ENCODE measurements around the gene MARVELD1.

Gene MARVELD1

DNA sequence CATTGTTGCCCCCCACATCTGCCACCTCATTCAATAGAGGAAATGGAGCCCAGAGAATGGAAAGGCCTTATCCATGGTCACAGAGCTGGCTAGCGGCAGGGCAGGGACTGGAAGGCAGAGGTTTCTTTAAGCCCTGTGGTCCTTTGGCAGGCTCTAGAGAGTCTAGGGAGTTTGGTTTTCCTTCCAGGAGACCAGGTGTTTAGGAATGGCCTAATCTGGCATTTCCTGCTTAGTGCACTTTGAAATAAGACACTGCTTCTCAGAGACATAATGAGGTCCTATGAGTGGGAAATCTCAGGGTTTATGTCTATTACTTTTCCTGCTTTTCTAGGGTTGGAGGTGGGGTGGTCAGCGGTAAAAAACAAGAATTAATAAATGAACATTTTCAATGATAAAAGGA is 6.1 kb downstream of the MARVELD1 start:
- in situ Hi-C loops (cut with HindIII; ENCODE audit: low sequenced_read_pairs): no loop called here

DNA sequence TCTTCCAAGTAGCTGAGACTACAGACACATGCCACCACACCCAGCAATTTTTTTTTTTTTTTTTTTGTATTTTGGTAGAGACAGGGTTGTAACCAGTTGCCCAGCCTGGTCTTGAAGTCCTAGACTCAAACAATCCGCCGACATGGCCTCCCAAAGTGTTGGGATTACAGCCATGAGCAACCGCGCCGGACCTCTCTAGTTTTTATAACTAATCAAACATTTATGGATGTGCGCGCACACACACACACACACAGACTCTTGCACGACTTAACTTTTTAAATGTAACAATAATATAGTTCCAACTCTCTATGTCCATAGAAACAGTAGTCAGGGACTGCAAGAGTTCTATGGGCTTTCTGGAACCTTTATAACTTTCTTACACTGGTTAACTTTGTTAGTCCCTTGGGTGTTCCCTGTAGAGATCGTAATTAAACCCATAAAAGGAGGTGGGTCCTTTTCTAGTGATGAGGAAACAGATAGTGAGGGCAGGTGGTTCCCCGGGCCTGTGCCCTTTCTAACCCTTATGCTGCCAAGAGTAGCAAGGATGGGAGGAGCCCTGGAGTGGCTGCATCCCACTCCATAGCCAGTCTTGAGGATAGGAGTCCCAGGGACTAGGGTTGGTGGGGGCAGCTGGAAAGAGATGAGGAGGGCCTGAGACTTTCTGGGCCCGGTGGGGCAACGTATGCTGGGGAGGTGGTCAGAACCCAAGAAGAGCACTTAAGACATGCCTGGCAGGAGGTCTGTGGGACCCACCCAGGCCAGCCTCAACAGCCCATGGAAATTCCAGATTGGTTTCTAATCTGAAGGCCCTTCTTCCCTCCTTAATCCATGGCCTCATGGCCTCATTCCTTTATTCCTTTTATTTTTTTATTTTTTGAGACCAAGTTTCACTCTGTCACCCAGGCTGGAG is 8.6 kb downstream of the MARVELD1 start:
- in situ Hi-C loops (cut with HindIII; ENCODE audit: low sequenced_read_pairs): no loop called here

DNA sequence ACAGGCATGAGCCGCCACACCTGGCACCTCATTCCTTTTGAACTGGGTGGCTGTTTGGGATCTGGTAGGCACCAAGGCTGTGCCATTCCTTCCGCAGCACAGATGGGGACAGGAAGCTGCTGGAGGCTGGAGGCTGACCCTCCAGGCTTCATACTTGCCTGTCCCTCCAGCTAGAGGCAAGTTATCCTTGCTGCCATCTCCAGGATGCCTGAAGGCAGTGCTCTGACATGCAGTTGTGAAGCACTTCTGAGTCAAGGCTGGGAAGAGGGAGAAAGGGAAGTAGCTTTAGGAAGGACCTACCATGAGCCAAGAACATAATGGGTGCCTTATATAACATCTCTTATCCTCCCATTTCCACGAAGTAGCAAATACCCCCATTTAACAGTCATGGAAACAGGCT is 9.5 kb downstream of the MARVELD1 start:
- in situ Hi-C loops (cut with HindIII; ENCODE audit: low sequenced_read_pairs): no loop called here

DNA sequence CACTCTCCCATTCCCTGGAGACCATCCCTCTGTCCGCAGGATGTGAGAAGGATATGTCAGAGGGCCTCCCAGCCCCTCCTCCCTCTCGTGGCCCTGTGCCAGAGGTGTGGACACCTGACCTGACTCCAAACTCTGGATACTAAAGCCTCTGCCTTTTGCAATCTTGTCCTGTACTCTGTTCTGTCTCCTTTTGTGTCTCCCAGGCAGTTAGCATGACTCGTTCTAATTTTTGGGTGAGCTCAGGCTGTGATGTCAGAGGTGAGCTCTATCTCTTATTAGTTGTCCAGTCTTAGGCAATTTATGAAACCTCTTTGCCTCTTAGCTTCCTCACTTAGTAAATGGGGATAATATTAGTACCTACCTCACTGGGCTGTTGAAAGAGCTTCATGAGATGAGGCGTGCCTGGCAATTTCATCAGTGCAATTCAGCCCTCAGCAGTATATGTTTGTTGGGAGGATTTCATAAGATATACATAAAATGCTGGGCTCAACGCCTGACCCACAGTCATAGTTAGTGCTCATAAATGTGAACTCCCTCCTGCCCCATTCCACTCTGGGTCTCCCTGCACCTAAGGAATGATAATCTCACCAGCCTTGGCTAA is 10.9 kb downstream of the MARVELD1 start:
- in situ Hi-C loops (cut with HindIII; ENCODE audit: low sequenced_read_pairs): no loop called here

DNA sequence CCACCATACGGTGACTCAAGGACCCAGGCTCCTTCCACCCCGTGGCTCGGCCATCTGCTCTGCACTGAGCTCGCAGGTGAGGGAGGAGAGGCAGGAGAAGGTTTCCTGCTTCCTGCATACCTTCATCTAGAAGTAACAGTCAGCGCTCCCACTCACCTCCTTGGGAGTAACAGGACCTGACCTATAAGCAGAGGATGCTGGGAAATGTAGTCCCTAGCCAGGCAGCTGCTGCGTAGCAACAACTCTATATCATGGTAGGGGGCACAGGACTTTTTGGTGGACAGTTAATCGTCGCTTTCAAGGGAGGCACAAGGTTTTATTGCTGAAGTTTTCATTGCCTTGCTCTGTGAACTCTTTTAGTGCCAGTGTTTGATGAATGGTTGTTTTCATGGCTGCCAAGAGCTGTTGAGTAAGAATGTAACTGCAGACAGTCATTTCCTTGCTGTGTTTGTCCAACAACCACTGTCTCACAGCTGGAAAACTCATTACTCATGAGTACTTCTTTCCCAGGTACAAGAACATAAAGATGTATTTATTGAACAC is 13.2 kb downstream of the MARVELD1 start:
- in situ Hi-C loops (cut with HindIII; ENCODE audit: low sequenced_read_pairs): loop anchor here (5.0 kb wide), 1 partner anchor 39 kb away; the partner anchor contains the start of gene AVPI1

DNA sequence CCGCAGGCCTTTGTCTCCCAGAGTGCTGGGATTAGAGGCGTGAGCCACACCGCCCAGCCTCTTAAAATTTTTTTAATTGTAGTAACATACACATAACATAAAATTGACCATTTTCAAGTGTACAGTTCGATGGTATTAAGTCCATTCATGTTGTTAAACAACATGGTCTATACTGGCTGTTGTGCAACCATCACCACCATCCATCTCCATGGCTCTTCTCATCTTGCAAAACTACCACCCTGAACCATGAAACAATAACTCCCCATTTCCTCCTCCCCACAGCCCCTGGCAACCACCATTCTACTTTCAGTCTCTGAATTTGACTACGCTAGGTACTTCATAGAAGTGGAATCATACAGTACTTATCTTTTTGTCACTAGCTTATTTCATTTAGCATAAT is 15.5 kb downstream of the MARVELD1 start:
- in situ Hi-C loops (cut with HindIII; ENCODE audit: low sequenced_read_pairs): loop anchor here (5.0 kb wide), 1 partner anchor 42 kb away; the partner anchor contains the start of gene AVPI1

DNA sequence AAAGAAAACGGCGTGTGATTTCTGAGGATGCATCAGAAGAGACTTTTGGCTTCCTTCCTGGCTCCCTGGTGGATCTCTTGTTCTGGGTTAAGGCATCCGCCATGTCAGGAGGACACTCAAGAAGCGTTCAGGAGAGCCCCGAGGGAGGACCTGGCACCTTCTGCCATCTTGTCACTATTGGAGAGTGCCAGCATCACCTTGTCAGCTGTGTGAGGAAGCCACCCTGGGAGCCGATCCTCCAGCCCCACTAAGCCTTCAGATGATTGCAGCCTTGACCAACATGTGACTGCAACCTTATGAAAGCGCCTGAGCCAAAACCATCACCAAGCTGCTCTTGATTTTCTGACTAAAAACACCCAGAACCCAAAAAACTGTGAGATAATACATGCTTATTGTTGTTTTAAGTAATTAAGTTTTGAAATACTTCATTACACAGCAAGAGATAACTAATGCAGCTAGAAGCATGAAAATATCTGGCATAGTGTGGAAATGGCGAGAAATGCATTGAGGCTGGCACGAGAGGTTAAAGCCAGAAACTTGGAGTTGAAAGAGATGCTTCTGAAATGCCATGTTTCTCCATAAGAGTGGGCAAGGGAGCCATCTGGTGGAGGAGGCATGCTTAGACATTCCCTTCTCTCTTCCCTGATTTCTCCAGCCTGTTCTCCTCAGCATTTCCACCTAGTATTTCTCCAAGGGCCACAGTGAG is 18.0 kb downstream of the MARVELD1 start:
- in situ Hi-C loops (cut with HindIII; ENCODE audit: low sequenced_read_pairs): no loop called here

DNA sequence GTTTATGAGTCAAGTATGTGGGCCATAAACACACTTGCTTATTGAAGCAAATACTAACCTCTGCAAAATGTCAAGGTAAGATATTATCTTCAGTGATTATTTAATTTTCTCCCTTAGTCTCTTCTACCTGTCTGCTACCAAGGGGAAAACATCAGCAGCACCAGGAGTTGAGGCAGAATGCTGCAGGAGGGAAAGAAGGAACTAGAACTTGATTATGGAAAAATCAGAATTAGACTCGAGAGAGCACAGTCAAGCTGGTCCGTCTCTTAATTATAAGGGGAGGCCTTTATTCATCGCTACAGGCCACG is 18.5 kb downstream of the MARVELD1 start:
- in situ Hi-C loops (cut with HindIII; ENCODE audit: low sequenced_read_pairs): no loop called here

DNA sequence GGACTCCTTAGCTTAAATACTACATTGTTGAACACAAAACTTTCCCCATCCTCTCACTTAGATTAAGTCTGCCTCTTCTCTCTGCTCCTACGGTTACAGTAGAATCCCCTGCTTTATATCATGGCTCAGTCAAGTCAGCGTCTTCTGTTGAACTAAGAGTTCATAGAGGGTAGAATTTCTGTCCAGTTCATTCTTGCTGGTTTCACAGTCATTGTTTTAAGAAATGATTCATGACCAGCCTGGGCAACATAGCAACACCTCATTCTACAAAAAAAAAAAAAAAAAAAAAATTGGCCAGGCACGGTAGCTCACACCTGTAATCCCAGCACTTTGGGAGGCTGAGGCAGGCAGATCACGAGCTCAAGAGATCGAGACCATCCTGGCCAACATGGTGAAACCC is 19.7 kb downstream of the MARVELD1 start:
- in situ Hi-C loops (cut with HindIII; ENCODE audit: low sequenced_read_pairs): no loop called here

DNA sequence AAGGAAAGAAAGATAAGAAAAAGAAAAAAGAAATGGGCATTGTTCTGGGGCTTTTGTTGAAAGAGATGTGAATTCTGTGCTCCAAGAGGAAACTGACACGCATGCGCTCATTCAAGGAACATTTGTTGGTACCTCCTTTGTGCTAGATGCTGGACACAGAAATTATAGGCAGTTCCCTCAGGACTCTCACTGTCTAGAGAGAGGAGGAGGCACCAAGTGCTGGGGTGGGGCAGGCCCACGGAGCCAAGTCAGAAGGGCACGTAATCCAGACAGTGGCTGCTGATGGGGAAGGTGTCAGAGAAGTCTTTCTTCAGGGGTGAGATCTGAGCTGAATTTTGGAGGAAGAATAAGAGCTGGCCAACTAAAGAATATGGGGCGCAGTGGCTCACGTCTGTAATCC is 20.5 kb downstream of the MARVELD1 start:
- in situ Hi-C loops (cut with HindIII; ENCODE audit: low sequenced_read_pairs): no loop called here

DNA sequence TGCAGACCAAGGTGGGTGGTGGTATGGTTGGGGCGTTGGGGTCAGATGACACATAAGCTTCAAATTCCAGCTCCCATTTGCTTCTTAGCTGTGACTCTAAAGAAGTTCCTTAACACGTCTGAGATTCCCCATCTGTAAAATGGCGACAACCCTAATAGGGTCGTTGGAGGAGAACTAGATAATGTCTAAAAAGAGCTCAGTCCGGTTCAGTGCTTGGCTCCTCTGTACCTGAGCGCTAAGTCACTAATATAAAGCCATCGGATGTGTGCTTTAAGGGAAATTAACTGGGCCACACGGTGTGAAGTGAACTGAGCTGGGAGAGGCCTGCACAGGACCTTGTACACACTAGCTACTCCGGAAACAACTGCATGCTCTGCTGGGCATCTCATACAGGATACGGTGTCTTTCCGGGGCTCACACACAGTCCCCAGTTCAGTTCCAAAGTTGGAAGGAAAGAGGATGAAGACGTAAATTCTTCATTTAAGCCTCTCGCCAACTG is 22.9 kb downstream of the MARVELD1 start:
- in situ Hi-C loops (cut with HindIII; ENCODE audit: low sequenced_read_pairs): no loop called here

DNA sequence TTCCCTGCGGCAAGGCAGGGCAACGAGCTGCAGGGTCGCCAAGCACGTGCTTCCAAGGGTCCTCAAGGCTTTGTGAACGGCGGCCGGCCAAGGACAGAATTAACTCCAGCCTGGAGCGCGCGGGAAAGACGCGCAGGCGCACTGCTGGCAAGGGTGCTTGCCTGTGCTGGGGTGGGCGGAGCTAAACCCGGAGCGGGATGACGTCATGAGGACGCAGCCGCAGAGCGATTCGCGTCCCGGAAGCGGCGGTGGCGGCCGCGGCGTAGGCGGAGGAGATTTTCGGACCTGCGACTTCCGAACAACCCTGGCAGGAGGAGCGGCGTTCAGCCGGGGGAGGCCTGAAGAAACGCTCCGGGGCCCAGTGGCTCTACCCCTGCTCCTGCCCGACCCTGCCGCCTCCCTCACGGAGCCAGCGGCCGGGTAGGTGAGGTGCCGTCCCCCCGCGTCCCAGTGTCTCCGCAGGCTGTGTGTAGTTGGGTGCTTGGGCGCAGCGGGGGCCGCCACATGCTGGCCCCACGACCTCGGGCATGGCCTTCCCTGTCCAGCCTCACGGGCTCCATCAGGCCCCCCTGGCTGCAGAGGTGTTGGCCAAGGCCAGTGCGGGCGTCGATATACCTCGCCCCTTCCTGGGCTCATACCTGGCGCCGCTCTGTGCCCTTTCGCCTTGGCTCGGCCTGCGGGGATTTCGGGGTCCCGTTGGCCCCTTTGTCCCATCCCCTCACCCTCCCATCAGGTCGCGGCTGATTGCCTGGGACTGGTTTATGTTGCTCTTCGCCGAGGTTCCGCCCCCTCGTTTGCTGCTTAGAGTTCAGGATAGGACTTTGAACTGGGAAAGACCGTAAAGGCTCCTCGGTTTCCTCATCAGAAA is 23.6 kb downstream of the MARVELD1 start, which contains the start of gene ZFYVE27:
Gene ZFYVE27 (plus strand): TSS at position 227 of the 868 bp plus-strand sequence. CDS start 1,350 bp downstream, outside the sequence.
- in situ Hi-C loops (cut with HindIII; ENCODE audit: low sequenced_read_pairs): no loop called here

DNA sequence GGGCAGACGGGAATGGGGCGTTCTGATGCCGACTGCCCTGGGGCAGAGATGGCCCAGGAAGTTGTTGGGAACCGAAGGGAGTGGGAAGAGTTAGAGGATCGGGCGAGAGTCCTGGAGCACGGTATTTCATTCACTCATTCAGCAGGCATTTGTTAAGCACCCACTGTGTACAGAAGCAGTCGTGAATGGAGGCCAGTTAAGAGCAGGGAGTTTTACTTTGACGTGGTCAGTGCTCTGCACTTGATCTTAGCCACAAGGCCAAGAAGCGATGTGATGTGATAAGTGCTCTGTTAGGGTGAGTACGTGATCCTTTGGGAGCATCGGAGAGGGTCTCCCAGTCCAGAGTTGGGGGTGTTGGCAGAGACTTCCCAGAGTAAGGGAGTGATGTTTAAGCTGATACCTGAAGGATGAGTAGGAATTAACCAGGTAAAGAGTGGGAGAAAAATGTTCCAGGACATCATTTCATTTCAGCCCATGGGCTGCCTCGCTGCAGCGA is 24.3 kb downstream of the MARVELD1 start:
- in situ Hi-C loops (cut with HindIII; ENCODE audit: low sequenced_read_pairs): no loop called here

DNA sequence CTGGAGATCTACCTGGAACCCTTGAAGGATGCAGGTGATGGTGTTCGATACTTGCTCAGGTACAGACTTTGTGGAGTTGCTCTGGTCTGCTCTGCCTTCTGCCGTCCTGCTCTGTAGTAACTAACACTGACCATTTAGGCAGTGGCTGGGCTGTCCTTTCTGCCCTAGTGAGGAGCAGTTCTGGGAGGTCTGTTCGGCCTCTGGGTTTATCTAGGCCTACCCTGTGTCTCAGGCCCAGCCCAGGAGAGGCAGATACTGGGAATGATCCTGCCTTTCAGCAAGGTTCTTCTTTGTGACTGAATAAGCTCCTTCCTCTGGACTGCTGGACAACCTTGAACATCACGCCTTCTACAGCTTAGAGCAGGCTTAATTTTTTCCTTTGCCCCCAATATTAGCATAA is 25.1 kb downstream of the MARVELD1 start:
- in situ Hi-C loops (cut with HindIII; ENCODE audit: low sequenced_read_pairs): no loop called here

DNA sequence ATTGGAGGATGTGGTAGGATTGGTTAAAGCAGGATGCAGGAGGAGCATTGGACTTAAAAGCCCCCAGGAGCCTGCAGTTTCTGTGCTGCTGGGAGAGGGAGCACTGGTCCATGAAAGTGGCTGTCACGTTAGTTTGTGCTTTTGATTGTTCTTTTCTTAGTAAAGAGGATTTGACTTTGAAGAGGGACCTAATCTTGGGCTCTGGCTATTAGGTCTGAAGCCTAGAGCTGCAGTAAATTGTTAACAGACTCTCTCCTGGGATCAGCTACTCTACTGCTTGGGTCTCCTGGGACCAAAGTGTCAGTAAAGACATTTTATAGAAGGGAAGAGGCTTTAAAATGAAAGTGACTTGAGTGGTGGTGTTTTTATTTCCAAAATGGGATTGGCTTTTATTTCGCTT is 27.1 kb downstream of the MARVELD1 start:
- in situ Hi-C loops (cut with HindIII; ENCODE audit: low sequenced_read_pairs): no loop called here

DNA sequence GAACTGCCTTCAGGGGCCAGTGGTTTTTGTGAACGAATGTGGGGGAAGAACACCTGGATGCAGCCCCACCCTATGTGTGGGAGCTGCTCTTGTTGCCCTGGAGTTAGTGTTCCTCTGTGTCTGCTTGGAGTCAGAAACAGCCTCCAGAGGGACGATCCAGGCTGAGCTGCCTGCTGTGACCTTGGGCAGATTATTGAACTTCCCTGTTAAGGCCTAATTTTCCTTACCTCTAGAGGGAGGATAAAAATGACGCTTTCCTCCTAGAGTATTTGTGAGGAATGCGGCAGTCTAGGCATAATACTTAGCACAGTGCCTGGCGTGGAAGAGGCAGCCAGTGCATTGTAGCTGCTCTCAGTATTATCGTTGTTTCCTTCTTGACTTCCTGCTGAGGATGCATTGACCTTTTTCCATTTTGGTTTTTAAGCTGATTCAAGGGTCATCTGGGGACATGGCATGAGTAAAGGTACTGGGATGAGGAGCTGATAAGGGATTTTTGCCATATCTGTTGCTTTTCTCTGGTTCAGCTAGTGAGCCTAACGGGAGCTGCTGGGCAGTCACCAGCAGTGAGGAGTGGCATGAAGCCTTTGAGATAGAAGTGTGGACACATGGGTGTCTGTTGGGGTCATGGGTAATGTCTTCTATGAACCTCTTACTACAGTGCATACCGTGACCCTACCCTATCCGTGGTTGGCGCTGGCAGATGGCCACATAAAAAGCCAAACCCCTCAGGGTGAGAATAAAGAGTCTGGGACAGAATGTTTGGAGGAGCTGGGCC is 29.8 kb downstream of the MARVELD1 start:
- in situ Hi-C loops (cut with HindIII; ENCODE audit: low sequenced_read_pairs): no loop called here

DNA sequence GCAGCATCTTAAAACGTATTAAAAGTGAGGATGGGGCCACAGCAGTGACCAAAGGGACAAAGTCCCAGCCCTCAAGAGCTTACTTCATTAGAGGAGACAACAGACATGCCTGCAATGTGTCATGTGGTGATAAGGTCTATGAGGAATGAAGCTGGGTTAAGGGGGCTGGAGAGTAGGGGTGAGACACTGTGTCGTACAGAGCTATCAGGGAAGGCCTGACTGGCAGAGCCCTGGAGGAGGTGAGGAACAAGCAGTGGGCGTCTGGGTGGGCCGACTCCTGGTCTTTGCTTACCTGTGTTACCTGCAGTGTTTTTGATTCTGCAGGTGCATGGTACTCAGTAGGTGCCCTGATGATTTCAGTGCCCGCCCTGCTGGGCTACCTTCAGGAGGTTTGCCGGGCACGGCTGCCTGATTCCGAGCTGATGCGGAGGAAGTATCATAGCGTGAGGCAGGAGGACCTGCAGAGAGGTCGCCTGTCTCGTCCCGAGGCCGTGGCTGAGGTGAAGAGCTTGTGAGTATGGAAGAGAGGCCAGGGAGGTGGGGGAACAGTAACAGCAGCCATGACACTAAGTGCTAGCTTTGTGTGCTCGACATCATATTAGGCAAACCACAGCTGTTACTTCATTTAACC is 31.0 kb downstream of the MARVELD1 start:
- in situ Hi-C loops (cut with HindIII; ENCODE audit: low sequenced_read_pairs): no loop called here

DNA sequence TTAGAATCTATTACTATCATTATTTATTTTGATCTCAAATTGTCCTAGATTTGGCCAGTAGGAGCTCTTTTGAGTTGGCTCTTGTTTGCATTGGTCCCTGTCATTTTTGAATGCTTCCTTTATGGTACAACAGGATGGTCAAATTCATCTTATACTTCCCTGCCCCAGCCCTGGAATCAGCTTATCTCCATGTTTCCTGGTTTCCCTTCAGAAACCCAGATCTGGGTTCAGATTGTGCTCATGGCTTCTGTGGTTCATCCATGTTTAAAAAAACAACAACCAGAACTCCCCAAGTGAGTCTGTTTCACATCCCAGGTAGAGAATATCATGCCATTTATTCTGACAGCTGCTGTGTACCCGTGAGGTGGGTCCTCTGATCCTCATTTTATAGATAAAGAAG is 34.0 kb downstream of the MARVELD1 start:
- in situ Hi-C loops (cut with HindIII; ENCODE audit: low sequenced_read_pairs): no loop called here

DNA sequence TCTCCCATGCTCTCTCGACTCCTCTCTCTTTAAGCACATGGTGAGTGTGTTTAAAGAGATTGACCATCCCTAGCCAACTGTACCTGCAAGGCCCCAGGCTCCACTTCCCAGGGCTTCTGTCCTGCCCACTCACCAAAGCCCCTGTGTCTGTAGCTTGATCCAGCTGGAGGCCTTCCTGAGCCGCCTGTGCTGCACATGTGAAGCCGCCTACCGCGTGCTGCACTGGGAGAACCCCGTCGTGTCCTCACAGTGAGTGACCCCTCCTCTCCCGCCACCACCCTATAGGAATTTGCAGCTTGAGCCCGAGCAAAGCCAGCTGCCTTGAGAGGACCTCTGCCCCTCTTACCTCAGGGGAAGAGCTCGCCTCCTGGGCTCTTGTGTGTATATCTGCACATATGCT is 34.6 kb downstream of the MARVELD1 start:
- in situ Hi-C loops (cut with HindIII; ENCODE audit: low sequenced_read_pairs): no loop called here

All from endothelial cell of hepatic sinusoid (primary cell).